GM19025 (cell line): ENCODE measurements around the gene STYXL2.

Source experiments
- ATAC-seq: cut with Tn5 transposase; IDR thresholded peaks from one replicate; pipeline ENCODE4 v1.9.1; 2021; ENCODE audit warnings: mild to moderate bottlenecking, low read depth, moderate library complexity; ENCODE audit not compliant: unreplicated experiment

The STYXL2 gene

DNA sequence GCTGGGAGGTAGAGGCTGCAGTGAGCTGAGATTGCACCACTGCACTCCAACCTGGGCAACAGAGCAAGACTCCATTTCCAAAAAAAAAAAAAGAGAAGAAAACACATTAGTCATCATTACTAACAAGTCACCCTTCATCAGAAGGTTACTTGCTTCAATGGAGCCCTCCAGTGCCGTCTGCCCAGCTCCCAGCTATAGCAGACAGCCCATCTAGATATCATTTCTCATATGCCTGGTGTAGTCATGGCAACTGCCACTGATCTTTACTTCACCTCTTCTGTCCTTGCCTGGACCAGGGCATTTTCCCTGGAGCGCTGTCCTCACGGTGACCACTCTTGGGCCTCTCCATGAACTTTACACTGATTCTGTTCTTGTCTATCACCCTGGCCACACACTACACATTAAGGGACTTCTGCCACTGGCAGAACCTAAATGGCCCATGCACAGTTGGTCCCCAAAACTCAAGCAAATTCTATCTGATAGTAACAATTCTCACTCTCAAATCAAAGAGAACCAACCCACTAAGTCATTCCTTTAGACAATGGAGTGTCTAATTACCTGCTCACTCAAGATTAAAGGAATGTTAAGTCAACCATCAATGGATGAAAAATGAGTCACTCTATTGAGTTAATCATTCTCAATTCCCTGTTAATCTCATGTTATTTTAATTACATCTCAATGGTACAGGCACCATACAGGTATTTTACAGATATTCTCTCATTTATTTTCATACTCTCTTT lies 16.6 kb upstream of the STYXL2 start:
- ATAC-seq: no peak

DNA sequence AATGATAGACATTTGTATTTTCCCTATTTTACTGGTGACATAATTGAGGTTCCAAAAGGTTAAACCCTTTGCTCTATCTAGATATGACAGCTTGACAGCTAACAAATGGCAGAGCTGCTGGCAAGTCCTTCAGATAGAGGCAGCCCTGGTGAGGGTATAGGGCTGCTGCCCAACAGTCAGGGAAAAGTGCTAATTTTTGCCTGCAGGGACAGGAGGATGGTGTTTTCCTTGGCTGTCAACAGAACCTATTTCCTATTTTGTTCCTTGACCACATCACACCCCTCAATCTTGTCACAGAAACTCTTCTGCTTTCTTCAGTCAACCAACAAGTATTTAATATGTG lies 16.0 kb upstream of the STYXL2 start:
- ATAC-seq: no peak

GRCh38 chr1:167081594-167082156 lies 12.2 kb upstream of the STYXL2 start:
- ATAC-seq: no peak

GRCh38 chr1:167082511-167083027 lies 11.3 kb upstream of the STYXL2 start:
- ATAC-seq: no peak

GRCh38 chr1:167083066-167083665 lies 10.7 kb upstream of the STYXL2 start:
- no peak for ATAC-seq

DNA sequence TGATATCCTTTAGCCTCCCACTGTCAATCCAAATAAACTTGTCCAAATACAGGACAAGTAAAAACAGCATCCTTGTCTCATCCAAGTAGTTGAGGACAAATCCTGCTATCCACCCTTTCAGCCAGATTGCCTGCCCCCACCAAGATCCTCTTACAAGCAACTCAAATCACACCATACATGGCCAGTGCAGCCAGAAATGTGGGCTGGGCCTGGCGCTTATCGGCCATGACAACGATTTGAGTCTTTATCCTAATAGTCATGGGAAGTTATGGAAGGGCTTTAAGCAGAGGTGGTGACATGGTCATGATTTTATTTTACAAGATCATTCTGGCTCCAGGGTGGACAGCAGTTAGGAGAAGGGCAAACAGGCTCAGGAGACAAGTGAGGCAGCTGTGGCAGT lies 10.0 kb upstream of the STYXL2 start:
- ATAC-seq: no peak

- ATAC-seq: no peak
These were observed 9.1 kb upstream of the STYXL2 start for GRCh38 chr1:167084757-167085156.

- no peak for ATAC-seq
These were observed 7.8 kb upstream of the STYXL2 start for GRCh38 chr1:167086033-167086432.

- no peak for ATAC-seq
These were observed 7.1 kb upstream of the STYXL2 start for GRCh38 chr1:167086768-167087167.

- no peak for ATAC-seq
These were observed 5.0 kb upstream of the STYXL2 start for GRCh38 chr1:167088746-167089417.

DNA sequence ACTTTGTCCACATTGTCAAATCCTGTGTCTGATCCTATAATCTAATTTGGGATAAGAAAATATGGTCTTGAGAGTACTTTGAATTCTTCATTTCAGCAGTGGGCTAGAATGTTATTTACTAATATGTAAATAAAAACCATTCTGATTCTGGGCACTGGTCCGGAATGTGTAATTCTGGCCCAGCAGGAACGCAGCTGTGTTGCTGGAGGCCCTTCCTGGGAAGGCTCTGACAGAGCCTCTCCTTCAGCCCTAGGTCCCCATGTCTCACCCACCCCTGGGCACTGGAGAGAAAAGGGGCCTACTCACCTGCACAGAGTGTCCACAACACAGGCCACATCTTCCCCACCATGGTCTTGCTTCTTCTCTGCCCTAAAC lies 3.9 kb upstream of the STYXL2 start:
- no peak for ATAC-seq

DNA sequence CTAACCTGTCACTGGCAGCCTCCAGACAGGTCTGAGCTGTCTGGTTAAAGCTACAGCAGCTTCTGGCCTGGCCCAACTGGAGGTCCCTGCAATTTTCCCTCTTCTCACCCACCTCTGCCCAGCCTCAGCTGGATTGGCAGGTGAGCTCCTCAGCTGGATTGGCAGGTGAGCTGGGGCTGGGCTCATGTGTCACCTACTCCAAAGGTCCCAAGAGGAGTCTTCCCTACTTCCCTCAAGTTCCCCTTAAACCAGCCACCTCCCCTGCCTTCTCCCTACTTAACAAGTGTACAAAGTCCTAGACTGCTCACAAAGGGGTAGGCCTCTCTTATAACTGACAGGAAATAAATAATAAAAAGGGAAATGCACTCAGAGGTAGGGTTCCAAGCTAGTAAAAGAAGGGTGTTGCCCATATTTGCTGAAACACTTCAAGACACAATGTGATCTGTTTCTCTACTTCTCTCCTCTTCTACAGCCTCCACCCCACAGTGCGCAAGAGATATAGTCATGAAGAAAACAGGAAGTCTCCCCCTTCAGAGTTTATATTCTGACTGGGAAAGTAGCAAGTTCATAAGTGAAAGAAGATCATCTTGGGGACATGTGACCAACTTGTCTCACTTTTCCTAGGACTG lies 3.4 kb upstream of the STYXL2 start, which contains the start of gene GPA33:
Gene GPA33, minus strand, starts transcription at position 64 of the 629 bp plus-strand sequence. CDS start 90 bp downstream, outside the sequence.
- no peak for ATAC-seq

- no peak for ATAC-seq
These were observed 1.2 kb upstream of the STYXL2 start for GRCh38 chr1:167092653-167093052.

DNA sequence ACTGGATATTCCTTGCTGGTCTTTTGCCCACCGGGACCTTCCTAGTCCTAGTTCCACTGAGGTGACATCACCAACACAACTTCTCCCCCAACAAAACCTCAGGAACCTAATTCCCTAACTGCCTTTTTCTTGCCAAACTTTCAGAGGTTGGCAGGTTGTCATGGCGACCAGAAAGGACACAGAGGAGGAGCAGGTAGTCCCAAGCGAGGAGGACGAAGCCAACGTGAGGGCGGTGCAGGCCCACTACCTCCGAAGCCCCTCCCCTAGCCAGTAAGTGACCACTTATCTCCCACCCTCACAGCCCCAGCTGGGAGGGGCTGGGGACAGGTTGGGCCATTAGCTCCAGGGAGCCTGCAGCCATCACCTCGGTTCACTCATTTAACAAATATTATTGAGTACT lies 815 bp downstream of the STYXL2 start:
- no peak for ATAC-seq

DNA sequence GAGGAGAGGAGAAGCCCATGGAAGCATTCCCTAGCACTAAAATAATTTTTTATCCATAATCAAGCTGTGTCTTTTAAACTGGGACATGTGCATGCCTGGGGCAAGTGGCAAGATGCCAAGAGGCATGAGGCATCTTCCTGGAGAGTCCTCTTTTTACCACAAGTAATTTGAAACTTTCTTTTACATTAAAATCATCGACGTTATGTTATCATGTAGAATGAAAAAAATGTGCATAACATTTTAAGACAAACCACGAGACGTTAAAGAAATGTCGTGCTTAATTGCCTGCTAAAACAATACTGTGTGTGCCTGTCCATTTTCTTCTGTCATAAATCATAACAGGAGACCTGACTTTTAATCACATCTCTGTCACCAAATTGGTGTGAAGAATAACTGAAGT lies 1.5 kb downstream of the STYXL2 start:
- ATAC-seq: no peak

- ATAC-seq: no peak
These were observed 6.0 kb downstream of the STYXL2 start for GRCh38 chr1:167099851-167100250.

DNA sequence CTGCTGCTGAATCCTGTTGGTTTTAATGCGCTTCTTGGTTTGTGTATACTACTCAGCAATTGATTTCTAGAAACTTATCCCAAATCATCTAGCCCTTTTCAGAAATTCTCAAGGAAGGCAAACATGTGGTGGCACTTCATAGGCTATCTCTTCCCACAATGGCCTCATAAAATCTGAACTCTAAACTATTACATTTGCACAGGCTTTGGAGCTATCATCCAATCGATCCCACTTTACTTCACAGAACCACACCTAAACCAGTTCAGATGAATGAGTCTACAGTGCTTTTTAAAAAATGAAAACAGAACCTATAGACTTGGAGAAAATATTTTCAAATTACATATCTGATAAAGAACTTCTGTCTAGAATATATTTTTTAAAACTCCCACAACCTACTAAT lies 6.9 kb downstream of the STYXL2 start:
- no peak for ATAC-seq

GRCh38 chr1:167101754-167102153 lies 7.9 kb downstream of the STYXL2 start:
- ATAC-seq: no peak

- ATAC-seq: no peak
These were observed 9.2 kb downstream of the STYXL2 start for GRCh38 chr1:167102906-167103573.

DNA sequence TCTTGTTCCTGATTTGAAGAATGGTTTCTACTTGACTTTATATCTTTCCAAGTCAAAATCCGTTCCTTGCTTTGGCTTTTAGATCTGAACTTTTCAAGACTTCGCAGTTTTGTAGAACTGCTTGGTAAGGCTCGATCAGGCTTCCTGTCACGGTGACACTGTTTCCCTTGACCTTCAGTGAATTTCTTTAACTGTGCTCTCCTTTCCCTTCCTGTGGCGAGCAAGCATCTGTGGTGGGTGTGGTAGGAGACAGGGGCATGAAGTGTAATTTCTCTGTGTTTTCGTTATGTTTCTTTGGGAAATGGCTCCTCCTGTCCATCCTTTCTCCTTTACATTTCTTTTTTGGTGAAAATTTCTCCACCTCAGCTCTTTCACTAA lies 10.4 kb downstream of the STYXL2 start:
- ATAC-seq: no peak
